NCI-H82 treated with DMSO at 0.1 percent for 48 hours (cell line): ENCODE data around the gene PRSS38.
A peak's percentile ranks its signal among the peaks of the same experiment; 100 is the strongest.

Experiments
- DNase-seq: peaks from one replicate; lab custom pipeline; 2025; ENCODE audit not compliant: unreplicated experiment; lab: John Stamatoyannopoulos, UW

The PRSS38 gene

DNA sequence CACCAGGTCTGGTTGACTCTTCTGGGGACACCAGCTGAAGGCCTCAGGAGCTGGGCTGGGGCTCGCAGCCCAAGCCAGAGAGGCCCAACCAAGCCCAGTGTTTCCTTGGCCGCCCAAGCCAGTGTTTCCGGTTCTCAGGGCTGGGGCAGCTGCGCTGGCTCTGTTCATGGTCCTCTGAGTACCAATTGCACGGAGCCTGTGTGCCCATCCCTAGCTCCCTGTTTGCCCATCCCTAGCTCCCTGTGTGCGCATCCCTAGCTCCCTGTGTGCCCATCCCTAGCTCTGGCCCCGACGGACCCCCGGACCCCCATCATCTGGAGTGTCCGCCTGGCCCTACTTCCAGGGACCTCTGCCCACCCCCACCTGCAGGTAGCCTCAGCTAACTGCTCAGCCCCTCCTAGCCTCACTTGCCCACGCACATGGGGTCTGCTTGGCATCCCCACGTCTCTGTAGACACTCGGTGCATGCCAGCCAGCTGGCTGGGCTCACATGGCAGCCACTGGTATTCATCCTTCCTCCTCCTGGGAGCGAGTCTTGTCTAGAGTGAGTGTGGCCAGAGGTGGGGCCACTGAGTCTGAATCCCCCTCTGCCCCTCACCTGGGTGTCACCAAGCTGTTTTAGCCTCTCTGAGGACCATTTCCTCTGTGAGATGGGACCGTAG lies 68.3 kb downstream of the PRSS38 start:
- DNase-seq, result no peak

DNA sequence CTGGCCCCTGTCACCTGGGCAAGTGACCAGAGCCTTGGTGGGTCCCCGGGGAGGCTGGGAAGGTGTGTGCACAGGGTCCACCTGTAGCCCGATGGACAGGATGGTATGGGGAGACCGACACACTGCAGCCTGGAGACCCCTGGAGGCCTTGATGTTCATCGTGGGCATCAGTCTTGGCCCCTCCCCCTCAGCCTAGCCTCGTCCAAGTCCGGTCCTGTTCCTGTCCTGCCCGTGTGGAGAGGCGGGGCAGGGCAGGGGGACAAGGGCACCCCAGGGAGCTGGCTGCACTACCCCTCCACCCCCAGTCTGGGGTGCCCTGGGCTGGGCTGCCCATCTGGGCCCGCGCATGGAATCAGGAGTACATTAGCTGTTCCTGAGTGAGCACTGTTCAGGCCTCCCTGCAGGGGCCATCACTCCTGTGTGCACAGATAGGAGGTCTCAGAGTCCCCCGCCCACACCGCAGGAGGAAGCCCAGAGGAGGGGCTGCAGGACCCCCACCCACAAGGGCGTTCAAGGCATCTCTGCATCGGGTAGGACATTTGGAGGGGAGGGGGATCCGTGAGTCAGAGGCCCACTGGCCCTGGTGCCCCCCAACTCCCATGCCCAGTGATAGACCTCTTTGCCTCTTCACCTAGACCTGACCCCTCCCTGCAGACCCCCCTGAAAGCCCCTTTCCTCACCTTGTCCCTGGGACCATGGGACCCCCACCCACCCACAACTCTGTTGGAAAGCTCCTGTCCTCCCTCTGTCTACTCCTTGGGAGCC lies 69.1 kb downstream of the PRSS38 start:
- DNase-seq, result no peak

DNA sequence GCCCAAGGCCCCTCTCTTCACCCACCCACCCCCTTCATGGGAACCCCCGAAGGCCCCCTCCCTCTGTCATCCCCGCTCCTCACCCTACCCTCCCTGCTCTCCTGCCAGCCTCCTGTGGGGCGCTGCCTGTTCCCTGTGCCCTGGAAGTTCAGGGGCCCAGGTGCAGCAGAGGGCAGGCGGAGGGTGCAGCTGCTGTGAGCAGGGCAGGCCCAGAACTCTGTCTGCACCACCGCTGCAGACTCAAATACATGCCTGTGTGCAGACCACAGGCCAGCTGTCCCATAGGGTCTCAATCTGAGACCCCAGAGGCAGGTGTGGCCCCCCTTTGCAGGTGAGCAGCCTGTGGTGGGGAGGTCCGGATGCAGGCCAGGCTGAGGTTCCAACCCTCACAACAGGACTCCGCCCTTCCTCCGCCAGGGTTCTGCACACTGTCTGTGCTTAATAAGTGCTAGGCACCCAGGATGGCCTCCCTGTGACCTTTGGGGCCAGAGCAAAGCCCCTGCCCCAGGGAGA lies 69.7 kb downstream of the PRSS38 start:
- DNase-seq, result no peak

DNA sequence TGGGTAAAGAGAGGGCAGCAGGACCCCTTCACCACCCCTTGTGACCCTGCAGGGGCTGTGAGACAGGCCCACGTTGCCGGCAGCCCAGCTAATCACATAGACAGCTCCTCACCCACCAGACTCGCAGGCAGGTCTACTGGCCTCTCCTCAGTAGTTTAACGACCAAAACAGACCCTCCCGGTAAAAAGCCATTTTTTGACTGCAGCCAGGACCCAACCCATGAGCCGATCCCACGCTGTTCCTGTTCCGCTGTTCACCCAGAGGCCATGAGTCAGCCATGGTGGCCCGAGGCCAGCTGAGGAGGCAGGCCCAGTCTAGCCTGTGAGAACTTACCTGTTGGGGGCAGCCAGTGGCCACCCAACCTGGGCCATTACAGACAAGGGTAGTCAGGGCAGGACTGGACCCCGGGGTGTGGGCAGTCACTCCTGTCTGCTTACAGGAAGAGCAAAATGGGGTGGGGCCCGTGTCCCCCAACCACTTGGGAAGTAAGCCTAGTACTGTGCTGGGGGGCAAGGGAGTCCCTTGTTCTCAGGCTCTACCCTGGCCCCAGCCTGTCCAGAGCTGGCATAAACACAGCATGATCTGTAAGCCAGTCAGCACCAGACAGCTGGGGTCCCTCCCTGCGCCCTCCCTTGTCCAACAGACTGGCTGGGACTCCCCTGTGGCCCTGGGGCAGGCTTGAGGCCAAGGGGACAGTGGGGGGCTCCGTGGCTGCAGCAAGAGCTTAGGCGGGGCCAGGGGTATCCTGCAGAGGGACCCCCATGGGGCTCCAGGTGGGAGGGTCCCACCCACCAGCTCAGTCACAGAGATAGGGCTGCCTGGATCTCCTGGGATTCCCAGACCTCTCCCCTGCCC lies 70.4 kb downstream of the PRSS38 start:
- no peak for DNase-seq

DNA sequence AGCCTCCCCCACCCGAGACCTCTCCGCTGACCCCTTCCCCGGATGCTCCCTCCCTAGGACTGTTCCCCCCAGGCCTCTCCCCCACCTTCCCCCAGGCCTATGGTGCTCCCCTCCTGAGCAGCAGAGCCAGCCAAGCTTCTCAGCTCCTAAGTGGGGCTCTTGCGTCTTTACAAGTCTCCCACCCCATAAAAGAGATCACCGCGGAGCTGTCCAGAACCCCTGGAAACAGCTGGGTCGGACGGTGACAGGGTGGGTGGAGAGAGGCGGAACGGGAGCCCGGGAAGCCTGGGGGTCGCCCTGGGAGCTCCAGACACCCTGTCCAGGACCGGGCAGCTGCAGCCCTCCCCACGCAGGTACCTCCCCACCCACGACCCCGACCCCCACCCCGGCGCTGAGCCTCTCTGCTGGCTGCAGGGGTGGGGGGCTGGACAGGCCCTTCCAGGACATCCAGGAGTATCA lies 71.1 kb downstream of the PRSS38 start:
- no peak for DNase-seq

DNA sequence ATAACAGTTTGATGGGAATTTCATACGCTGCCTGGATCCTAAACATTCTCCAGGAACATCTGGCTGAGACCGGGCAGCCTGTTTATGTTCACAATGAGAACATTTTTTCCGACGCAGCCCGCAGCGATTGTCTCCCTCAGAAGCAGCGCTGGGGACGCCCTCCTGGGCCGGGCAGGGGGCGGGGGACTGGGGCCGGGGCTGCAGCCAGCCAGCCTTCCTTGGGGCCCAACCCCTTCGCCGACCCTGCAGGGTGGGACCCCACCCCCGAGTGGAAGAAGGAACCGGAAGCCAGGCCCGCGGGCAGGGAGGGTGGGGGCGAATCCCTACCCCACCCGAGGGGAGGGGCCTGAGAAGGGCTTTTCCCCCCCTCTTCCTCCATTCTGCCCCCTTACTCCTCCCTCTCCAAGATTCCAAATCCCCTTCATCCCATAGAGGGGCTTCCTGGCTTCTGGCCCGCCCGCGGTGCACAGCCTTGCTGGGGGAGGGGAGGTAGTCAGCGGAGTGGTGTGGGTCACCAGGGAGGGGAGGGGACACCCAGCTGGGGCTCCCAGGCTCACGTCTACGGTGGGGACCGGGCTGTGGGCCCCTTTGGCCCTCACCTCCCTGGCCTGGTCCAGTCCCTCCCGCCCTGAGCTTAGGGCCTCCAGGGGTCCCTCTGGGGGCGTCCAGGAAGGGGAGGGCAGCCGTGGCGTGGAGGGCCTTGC lies 71.7 kb downstream of the PRSS38 start:
- peak; percentile 55 for DNase-seq

DNA sequence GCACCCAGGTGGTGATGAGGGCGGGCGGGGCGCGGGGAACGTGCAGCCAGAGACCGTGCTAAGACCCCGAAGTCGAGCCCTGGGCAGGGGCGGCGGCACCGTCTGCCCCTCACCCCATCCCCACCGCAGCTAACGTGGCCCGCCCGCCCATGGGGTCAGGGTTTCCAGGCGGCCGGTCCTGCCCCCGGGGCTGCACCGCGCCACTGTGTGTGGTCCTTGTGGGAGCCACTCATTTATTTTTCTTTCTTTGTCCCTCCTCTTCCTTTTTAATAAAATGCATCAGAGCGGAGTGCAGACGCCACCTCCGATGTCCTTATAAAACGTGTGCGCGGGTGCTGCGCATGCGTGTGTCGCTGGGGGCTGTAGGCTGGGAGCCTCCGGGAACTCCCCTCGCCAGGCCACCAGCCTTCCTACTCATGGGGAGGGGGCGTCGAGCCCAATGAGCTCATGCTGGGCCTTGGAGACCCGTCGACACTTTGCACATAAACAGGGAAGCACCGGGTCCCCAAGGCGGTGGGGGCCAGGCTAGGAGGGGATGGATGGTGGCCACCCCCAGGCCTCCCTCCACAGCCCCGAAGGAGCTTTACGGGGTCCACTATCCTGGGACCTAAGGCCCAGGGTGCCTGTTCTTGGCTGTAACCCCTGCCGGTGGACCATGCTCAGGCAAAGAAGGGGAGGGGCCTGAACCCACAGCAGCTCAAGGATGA lies 72.4 kb downstream of the PRSS38 start:
- DNase-seq, result no peak

DNA sequence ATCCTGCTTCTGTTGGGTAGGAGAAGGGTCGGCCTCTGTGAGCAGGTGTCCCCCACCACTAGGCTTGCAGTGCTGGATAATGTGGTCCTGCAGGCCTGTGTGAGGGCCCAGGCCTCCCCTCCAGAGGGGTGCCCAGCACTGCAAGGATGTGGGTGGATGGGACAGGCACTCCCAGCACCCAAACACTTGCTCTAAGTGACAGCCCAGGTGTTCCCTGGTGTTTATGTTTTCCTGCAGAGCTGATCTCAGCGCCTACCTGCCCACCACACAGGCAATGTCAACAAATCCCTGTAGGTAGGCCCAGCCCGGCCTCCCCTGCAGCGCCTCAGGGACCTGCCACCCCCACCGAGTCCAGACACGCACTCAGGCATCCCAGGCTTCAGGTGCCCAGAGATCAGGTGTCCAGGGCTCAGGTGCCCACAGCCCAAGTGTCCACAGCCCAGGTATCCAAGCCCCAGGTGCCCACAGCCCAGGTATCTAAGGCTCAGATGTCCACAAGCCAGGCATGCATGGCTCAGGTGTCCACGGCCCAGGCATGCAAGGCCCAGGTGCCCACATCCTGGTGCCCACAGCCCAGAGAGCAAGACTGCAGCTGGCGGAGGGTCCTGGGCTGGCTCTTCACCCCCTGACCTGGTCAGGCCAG lies 73.0 kb downstream of the PRSS38 start:
- no peak for DNase-seq

DNA sequence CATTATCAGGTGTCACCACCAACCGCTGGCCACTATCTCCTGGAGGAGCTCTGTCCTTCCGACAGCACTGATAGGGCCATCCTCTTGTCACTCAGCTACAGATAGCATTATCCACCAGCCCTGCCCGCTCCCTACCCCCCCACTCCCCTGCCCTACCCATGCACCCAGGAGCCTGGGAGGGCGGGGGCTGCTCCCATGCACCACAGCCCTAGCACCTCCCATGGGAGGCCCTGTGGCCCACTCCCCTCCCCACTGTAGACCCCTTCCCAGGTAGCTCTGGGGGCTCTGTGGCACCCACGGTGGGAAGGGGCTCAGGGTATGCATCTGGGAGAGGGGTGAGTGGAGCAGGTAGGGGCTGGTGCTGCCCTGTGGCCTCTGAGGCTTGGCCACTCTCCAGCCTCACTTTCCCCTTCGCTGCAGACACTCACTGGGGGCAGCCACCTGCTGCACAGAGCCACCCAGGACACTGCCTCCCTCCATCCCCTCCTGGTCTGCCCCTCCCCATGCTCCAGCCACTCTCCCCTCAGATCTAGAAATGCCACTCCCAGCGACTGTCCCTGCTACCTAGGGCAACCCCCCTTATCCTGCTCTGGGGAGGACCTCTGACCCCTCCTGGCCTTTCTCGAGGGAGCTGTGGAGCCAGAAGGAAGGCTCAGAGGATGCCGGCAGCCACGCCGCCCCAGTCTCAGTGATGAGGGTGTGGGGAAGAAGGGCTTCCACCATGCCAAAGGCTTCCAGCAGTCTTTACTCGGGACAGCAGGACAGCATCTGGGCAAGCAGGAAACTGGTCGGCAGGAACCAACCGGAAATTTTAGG lies 73.8 kb downstream of the PRSS38 start:
- DNase-seq, result no peak

DNA sequence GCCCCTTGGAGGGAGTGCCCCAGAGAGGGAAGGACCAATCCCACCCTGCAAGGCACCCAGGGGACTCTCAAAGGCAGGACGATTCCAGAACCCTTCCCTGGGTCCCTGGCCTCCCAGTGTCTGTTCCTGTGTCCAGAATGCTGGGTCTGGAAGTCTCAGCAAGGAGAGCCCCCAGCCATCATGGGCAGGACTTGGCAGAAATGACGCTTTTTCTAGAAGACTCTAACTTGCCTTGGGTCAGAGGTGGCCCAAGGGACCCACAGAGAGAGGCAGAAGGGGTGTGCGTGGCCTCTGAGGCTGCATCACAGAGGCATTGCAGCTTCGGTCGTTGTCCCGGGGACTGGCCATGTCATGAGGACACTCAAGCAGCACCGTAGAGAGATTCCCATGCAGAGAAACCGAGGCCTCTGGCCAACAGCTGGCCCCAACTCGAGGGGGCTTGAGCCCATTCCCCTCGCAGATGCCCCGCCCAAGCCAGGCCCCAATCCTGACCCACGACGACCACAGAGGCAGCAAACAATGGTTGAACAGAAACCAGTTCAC lies 74.5 kb downstream of the PRSS38 start:
- DNase-seq, result no peak

DNA sequence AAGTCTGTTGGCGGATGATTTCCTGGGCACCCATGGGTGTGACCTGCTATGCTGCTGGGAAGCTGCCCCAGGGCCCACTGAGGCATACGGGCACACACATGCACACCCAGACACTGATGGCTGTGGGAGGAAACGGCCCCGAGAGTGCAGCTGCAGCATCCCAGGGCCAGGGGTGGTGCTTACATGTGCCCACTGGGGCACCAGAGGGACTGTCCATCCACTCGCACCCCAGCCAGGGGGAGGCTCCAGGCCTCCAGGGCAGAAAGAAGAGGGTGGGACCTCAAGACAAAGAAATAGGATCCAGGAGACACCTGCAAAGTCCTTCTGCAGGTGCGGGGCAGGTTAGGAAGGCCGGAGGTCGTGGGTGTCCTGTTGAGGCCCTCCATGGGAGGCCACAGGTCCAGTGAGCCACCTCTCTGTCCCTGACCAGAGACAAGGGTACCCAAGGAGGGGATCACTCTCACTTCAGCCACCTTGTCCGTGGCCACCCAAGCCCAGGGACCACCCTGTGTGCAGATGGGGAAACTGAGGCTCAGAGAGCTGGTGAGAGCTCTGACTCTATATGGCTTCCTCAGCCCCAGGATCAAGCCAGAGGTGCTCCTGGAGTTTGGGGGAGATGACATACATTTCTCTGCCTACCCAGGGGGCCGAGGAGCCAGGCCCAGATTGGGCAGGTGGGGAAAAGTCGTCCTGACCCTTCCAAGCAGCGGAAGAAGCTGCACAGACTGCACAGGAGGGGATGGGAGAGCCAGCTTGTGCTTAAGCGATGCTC lies 75.2 kb downstream of the PRSS38 start:
- DNase-seq, result no peak

DNA sequence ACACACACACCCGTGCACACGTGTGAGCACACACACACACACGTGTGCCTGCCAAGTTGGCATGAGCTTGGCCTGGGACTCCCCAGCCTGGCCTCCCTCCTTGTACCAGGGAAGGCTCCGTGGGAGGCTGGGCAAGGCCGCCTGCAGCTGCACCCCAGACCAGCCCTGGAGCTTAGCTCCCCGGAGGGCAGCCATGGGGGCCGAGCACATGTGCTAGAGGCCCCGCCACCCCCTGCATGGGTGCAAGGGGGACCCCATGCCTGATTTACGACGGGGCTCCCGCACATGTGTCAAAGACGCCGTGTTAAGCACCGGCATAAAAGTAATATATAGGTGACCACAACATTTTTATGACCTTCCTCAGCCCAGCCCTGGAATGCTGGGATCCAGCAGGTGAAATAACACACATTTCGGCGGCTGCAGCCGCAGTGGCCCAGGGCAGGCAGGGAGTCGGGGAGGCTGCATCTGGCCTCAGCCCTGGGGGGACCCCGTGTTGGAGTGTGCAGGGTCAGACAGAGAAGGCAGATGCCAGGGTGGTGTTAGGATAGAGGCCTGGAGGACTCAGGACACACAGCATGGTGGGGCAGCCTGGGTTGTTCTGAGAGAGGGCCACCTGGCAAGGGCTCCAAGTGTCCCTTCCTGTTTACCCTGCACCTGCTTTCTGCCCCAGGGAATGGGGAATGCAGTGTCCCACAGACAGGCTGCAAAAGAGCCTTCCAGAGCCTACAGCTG lies 75.9 kb downstream of the PRSS38 start:
- DNase-seq, result no peak

DNA sequence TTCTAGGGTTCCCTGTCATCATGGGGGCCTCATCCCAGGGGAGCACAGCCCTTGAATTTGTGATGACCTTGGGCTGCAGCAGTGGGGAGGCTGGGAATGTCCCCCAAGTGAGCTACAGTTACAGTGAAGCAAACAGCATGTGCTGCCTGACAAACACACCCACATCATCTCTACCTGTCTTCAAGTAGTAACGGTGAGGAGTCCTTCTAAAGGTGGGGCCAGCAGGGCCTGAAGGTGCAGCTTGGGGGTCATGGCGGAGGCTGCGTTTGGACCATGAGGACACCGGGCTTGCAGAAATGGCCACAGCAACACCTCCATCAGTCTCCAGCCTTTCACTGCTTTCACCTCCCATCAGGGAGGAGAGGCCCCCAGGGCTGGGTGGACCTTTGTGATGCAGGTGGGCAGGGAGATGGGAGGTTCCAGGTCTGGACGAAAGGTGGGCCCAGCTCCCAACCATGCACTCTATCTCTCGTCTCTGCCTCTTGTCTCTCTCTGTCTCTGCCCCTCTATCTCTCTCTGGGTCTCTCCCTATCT lies 76.5 kb downstream of the PRSS38 start:
- no peak for DNase-seq

DNA sequence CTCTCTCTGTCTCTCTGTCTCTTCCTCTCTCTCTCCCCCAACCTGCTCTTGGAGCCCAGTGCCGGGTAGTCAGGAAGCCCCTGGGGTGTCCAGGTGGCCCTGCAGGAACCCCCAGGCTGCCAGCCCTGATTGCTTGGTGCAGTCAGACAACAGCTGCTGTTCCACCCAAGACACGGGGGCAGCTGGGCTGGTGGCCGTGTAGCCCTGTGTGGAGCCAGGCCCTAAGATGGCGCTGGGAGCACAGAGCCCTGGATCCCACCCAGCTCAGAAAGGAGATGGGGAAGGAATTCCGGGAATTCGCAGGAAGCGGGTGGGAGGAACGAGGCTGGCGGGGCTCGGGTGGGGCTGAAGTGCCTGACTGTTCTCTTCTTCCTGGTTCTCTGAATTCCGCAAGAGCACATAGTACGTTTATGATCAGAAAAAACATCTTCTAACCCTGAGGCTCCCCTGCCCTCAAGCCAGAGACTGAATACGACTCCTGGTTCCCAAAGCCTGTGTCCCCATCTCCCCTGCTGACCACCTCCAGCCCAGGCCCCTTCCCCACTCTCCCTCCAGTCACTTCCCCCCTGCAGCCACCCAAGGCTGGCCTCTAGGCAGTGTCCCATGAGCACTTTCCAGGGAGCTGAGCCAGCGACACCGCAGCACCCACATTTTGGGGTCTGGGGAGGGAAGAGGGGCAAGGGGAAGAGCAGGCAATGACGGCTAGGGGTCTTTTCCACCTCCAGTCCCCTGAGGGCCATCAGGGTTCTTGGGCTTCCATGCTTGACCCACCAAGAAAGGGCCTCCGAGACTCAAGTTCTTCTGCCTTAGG lies 77.2 kb downstream of the PRSS38 start:
- no peak for DNase-seq

DNA sequence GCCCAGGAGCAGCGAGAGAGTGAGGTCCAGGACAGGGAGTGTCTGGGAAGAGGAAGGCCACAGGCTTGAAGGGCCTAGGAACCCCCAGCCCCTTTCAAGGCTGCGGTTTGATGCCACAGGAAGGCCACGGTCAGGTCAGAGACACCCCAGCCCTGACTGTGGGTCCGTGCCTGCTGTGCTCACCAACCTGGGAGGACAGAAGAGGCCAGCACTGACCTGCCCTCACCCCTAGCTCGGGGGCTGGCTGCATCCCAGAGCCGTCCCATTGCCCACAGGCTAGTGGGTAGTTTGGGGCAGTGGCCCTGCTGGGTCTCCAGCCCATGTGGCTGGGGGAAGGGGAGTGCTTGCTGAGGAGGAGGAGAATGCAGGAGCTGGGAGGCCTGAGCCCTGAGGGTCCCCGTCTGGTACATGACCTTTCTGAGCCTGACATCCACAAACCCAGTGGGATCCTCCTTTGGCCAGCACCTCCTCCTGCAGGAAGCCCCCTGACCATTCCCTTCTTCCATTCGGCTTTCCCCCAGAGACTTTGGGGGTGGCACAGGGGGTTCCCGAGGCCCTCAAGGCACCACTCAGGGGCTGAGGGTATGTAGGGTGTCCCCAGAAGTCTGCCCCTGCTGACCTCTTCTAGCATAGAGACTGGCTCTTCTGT lies 77.9 kb downstream of the PRSS38 start:
- no peak for DNase-seq
